Astrocyte (in vitro differentiated cells and primary cell): ENCODE measurements around the gene SLC5A1.

ENCODE experiments used
- EZH2 ChIP-seq: IDR thresholded peaks from 2 replicates; pipeline ENCODE4 v1.6.1; 2012; ENCODE audit warnings: mild to moderate bottlenecking, low read length, inconsistent platforms; ENCODE audit not compliant: insufficient read depth
- TF ChIP-seq, protein P1 (sequence below): IDR thresholded peaks from 2 replicates; pipeline ENCODE4 v1.5.1; 2011; ENCODE audit warnings: low read depth, mild to moderate bottlenecking, inconsistent platforms, low read length, moderate library complexity; ENCODE audit not compliant: insufficient read depth

DNA sequence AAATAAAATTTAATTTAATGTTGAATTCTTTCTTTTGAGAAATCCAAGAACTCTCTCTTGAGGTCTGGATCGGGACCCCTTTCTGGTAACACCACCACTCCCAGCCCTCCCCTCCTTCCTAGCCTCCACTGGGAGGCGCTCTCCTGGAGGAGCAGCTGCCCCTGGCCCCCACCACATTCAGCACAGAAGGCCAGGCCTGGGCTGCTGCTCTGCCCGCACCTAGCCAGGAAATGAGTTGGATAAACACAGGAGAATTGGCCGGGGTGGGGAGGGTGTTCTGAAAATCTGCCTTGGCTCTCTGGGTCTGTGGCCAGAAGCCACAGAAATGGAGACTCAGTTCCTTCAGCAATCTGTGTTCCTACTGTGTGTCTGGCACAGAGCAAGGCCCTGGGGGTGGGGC, 84.8 kb downstream of the SLC5A1 start:
- TF ChIP-seq, protein P1, sequence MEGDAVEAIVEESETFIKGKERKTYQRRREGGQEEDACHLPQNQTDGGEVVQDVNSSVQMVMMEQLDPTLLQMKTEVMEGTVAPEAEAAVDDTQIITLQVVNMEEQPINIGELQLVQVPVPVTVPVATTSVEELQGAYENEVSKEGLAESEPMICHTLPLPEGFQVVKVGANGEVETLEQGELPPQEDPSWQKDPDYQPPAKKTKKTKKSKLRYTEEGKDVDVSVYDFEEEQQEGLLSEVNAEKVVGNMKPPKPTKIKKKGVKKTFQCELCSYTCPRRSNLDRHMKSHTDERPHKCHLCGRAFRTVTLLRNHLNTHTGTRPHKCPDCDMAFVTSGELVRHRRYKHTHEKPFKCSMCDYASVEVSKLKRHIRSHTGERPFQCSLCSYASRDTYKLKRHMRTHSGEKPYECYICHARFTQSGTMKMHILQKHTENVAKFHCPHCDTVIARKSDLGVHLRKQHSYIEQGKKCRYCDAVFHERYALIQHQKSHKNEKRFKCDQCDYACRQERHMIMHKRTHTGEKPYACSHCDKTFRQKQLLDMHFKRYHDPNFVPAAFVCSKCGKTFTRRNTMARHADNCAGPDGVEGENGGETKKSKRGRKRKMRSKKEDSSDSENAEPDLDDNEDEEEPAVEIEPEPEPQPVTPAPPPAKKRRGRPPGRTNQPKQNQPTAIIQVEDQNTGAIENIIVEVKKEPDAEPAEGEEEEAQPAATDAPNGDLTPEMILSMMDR, result no peak
- TF ChIP-seq EZH2, result no peak
